B cell (primary cell): ENCODE results near the gene SKAP2.

Experiments
- CTCF ChIP-seq: fragments of 200-600 bp; IDR thresholded peaks from one replicate; pipeline ENCODE4 v1.8.0; 2022; ENCODE audit warnings: antibody characterized with exemption, mild to moderate bottlenecking
- EZH2 ChIP-seq: IDR thresholded peaks from 2 replicates; pipeline ENCODE4 v1.6.1; 2012; ENCODE audit warnings: borderline replicate concordance, low read depth, mild to moderate bottlenecking, moderate library complexity, low read length; ENCODE audit not compliant: insufficient read depth, poor library complexity, severe bottlenecking

DNA sequence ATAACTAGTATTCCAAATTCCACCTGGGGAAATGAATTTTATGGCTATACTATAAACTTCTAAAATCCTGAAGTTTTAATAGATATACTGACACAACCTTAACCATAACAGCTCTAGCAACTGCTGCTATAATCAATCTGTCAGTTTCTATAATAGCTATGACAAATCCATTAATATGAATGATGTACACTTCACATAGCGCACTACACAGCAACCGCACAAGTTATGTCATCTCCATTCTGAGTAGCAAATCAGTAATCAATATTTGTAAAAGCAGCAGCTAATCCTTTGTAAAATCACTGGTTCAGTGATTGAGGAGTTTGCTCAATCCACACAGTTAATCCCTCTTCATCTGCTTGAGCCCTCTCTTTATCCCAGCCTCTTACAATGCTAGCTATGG, 105.3 kb downstream of the SKAP2 start:
- no peak for TF ChIP-seq CTCF
- TF ChIP-seq EZH2, result no peak
